ENCODE data around the gene ZNF738.
A peak's percentile ranks its signal among the peaks of the same experiment; 100 is the strongest.
"Not testable (repeated sequence)": the region's sequence is repeated elsewhere in the genome, so short reads cannot be mapped to it uniquely, and the experiment has no call there.

ZNF738 gene

GRCh38 chr19:21358768-21359451 lies at the start of gene ZNF738:
Gene ZNF738, plus strand, starts transcription at chr19:21359000. Its CDS starts 141 bp downstream, at chr19:21359141.
- H3K4me3 ChIP-seq (ENCODE audit: low read length), result peak within 1 kb of the TSS; percentile 76
- H3K36me3 ChIP-seq (ENCODE audit: control insufficient read depth, insufficient read depth, low read length), result no peaks in the 10 kb centered on the region
- H3K9me3 ChIP-seq (ENCODE audit: control insufficient read depth, low read length), result no peaks in the 10 kb centered on the region
- H3K4me1 ChIP-seq (ENCODE audit: control insufficient read depth, insufficient read depth, low read length), result no peaks in the 10 kb centered on the region
- peak within 1 kb of the TSS; percentile 85 for H3K9ac ChIP-seq (ENCODE audit: low read length)
- no peaks in the 10 kb centered on the region for H3K27me3 ChIP-seq (ENCODE audit: control insufficient read depth, insufficient read depth, low read length)

- not testable (repeated sequence) for H3K27me3 ChIP-seq (ENCODE audit: control insufficient read depth, insufficient read depth, low read length); H3K9me3 ChIP-seq (ENCODE audit: control insufficient read depth, low read length); H3K4me1 ChIP-seq (ENCODE audit: control insufficient read depth, insufficient read depth, low read length); H3K9ac ChIP-seq (ENCODE audit: low read length); H3K4me3 ChIP-seq (ENCODE audit: low read length); H3K36me3 ChIP-seq (ENCODE audit: control insufficient read depth, insufficient read depth, low read length)
These were observed 46.0 kb upstream of the ZNF738 start for GRCh38 chr19:21312807-21313206.

- Histone ChIP-seq H3K36me3 (ENCODE audit: control insufficient read depth, insufficient read depth, low read length) (no peaks in the 10 kb centered on the region), H3K4me3 (ENCODE audit: low read length) (no peak overlapping the region), H3K9me3 (ENCODE audit: control insufficient read depth, low read length) (no peaks in the 10 kb centered on the region), H3K9ac (ENCODE audit: low read length) (no peak overlapping the region), H3K27me3 (ENCODE audit: control insufficient read depth, insufficient read depth, low read length) (no peaks in the 10 kb centered on the region), H3K4me1 (ENCODE audit: control insufficient read depth, insufficient read depth, low read length) (no peaks in the 10 kb centered on the region)
These were observed 44.1 kb upstream of the ZNF738 start for GRCh38 chr19:21314676-21315075.

- Histone ChIP-seq H3K4me3 (ENCODE audit: low read length) (no peak overlapping the region), H3K9me3 (ENCODE audit: control insufficient read depth, low read length) (no peaks in the 10 kb centered on the region), H3K9ac (ENCODE audit: low read length) (no peak overlapping the region), H3K4me1 (ENCODE audit: control insufficient read depth, insufficient read depth, low read length) (no peaks in the 10 kb centered on the region), H3K36me3 (ENCODE audit: control insufficient read depth, insufficient read depth, low read length) (no peaks in the 10 kb centered on the region), H3K27me3 (ENCODE audit: control insufficient read depth, insufficient read depth, low read length) (no peaks in the 10 kb centered on the region)
These were observed 41.0 kb upstream of the ZNF738 start for GRCh38 chr19:21317821-21318220.

- H3K4me3 ChIP-seq (ENCODE audit: low read length), result no peak overlapping the region
- H3K9me3 ChIP-seq (ENCODE audit: control insufficient read depth, low read length), result no peaks in the 10 kb centered on the region
- peaks cover 5% of the 10 kb centered on the region for H3K4me1 ChIP-seq (ENCODE audit: control insufficient read depth, insufficient read depth, low read length)
- no peak overlapping the region for H3K9ac ChIP-seq (ENCODE audit: low read length)
- H3K36me3 ChIP-seq (ENCODE audit: control insufficient read depth, insufficient read depth, low read length), result no peaks in the 10 kb centered on the region
- no peaks in the 10 kb centered on the region for H3K27me3 ChIP-seq (ENCODE audit: control insufficient read depth, insufficient read depth, low read length)
These were observed 37.7 kb upstream of the ZNF738 start for GRCh38 chr19:21321134-21321533.

GRCh38 chr19:21321996-21322395 lies 36.8 kb upstream of the ZNF738 start:
- Histone ChIP-seq H3K36me3 (ENCODE audit: control insufficient read depth, insufficient read depth, low read length) (no peaks in the 10 kb centered on the region), H3K4me1 (ENCODE audit: control insufficient read depth, insufficient read depth, low read length) (peaks cover 5% of the 10 kb centered on the region), H3K9me3 (ENCODE audit: control insufficient read depth, low read length) (no peaks in the 10 kb centered on the region), H3K4me3 (ENCODE audit: low read length) (no peak overlapping the region), H3K9ac (ENCODE audit: low read length) (no peak overlapping the region), H3K27me3 (ENCODE audit: control insufficient read depth, insufficient read depth, low read length) (no peaks in the 10 kb centered on the region)

GRCh38 chr19:21322528-21322927 lies 36.3 kb upstream of the ZNF738 start:
- H3K27me3 ChIP-seq (ENCODE audit: control insufficient read depth, insufficient read depth, low read length), result no peaks in the 10 kb centered on the region
- H3K9me3 ChIP-seq (ENCODE audit: control insufficient read depth, low read length), result no peaks in the 10 kb centered on the region
- H3K4me3 ChIP-seq (ENCODE audit: low read length), result no peak overlapping the region
- H3K9ac ChIP-seq (ENCODE audit: low read length), result no peak overlapping the region
- H3K36me3 ChIP-seq (ENCODE audit: control insufficient read depth, insufficient read depth, low read length), result no peaks in the 10 kb centered on the region
- H3K4me1 ChIP-seq (ENCODE audit: control insufficient read depth, insufficient read depth, low read length), result peaks cover 5% of the 10 kb centered on the region

- Histone ChIP-seq H3K4me1 (ENCODE audit: control insufficient read depth, insufficient read depth, low read length) (peaks cover 5% of the 10 kb centered on the region), H3K27me3 (ENCODE audit: control insufficient read depth, insufficient read depth, low read length) (no peaks in the 10 kb centered on the region), H3K4me3 (ENCODE audit: low read length) (no peak overlapping the region), H3K9ac (ENCODE audit: low read length) (no peak overlapping the region), H3K36me3 (ENCODE audit: control insufficient read depth, insufficient read depth, low read length) (no peaks in the 10 kb centered on the region), H3K9me3 (ENCODE audit: control insufficient read depth, low read length) (no peaks in the 10 kb centered on the region)
These were observed 35.8 kb upstream of the ZNF738 start for GRCh38 chr19:21323000-21323399.

- H3K9ac ChIP-seq (ENCODE audit: low read length), result no peak overlapping the region
- no peaks in the 10 kb centered on the region for H3K36me3 ChIP-seq (ENCODE audit: control insufficient read depth, insufficient read depth, low read length)
- no peaks in the 10 kb centered on the region for H3K27me3 ChIP-seq (ENCODE audit: control insufficient read depth, insufficient read depth, low read length)
- H3K4me3 ChIP-seq (ENCODE audit: low read length), result no peak overlapping the region
- H3K4me1 ChIP-seq (ENCODE audit: control insufficient read depth, insufficient read depth, low read length), result peaks cover 5% of the 10 kb centered on the region
- H3K9me3 ChIP-seq (ENCODE audit: control insufficient read depth, low read length), result no peaks in the 10 kb centered on the region
These were observed 32.6 kb upstream of the ZNF738 start for GRCh38 chr19:21326169-21326568.

- Histone ChIP-seq H3K9me3 (ENCODE audit: control insufficient read depth, low read length) (no peaks in the 10 kb centered on the region), H3K4me1 (ENCODE audit: control insufficient read depth, insufficient read depth, low read length) (peaks cover 2% of the 10 kb centered on the region), H3K4me3 (ENCODE audit: low read length) (peak overlapping the region; percentile 99), H3K27me3 (ENCODE audit: control insufficient read depth, insufficient read depth, low read length) (no peaks in the 10 kb centered on the region), H3K36me3 (ENCODE audit: control insufficient read depth, insufficient read depth, low read length) (no peaks in the 10 kb centered on the region), H3K9ac (ENCODE audit: low read length) (peak overlapping the region; percentile 100)
These were observed 30.4 kb upstream of the ZNF738 start for GRCh38 chr19:21328406-21328805.

GRCh38 chr19:21328885-21329605 lies 29.8 kb upstream of the ZNF738 start, which contains the start of gene ZNF708:
Gene ZNF708, minus strand, starts transcription at chr19:21329410. Its CDS starts 198 bp downstream, at chr19:21329212.
- Histone ChIP-seq H3K4me3 (ENCODE audit: low read length) (peak within 1 kb of the TSS; percentile 99), H3K9ac (ENCODE audit: low read length) (peak within 1 kb of the TSS; percentile 100), H3K27me3 (ENCODE audit: control insufficient read depth, insufficient read depth, low read length) (no peaks in the 10 kb centered on the region), H3K36me3 (ENCODE audit: control insufficient read depth, insufficient read depth, low read length) (no peaks in the 10 kb centered on the region), H3K9me3 (ENCODE audit: control insufficient read depth, low read length) (no peaks in the 10 kb centered on the region), H3K4me1 (ENCODE audit: control insufficient read depth, insufficient read depth, low read length) (no peaks in the 10 kb centered on the region)

GRCh38 chr19:21335721-21336120 lies 23.1 kb upstream of the ZNF738 start:
- H3K27me3 ChIP-seq (ENCODE audit: control insufficient read depth, insufficient read depth, low read length), result no peaks in the 10 kb centered on the region
- H3K9ac ChIP-seq (ENCODE audit: low read length), result no peak overlapping the region
- no peaks in the 10 kb centered on the region for H3K4me1 ChIP-seq (ENCODE audit: control insufficient read depth, insufficient read depth, low read length)
- H3K9me3 ChIP-seq (ENCODE audit: control insufficient read depth, low read length), result no peaks in the 10 kb centered on the region
- no peaks in the 10 kb centered on the region for H3K36me3 ChIP-seq (ENCODE audit: control insufficient read depth, insufficient read depth, low read length)
- H3K4me3 ChIP-seq (ENCODE audit: low read length), result no peak overlapping the region

Data from mucosa of stomach (tissue), 1 donor.